Liver (tissue), 9 donors: ENCODE data around the gene P4HA1. TPM values are rescaled to one million over a fixed set of nuclear protein-coding genes. Genes with fewer than 3 reads are reported as not detected.

Experiments used
- DNase-seq: peaks from one replicate; pipeline ENCODE4 v3.0.0-alpha.2; 2017; ENCODE audit warnings: low spot score
- H3K27ac ChIP-seq, 2 donors: one replicate each; pipeline ENCODE4 v1.7.0; 2013; ENCODE audit warnings: inconsistent platforms in 2 of 2, low read length in 2 of 2, control low read depth in 1 of 2, low read depth in 1 of 2, mild to moderate bottlenecking in 1 of 2
- H3K27me3 ChIP-seq, 4 donors: one replicate each; pipeline versions ENCODE4 v1.6.1 to v1.7.0; 2013; ENCODE audit warnings: low read length in 3 of 4, inconsistent platforms in 1 of 4, mild to moderate bottlenecking in 1 of 4, moderate library complexity in 1 of 4; ENCODE audit not compliant: control insufficient read depth in 4 of 4, insufficient read depth in 4 of 4
- H3K36me3 ChIP-seq, 4 donors: one replicate each; pipeline versions ENCODE4 v1.6.1 to v1.7.0; 2013; ENCODE audit warnings: low read length in 3 of 4, mild to moderate bottlenecking in 3 of 4, low read depth in 1 of 4, moderate library complexity in 1 of 4; ENCODE audit not compliant: control insufficient read depth in 4 of 4, insufficient read depth in 3 of 4
- H3K4me1 ChIP-seq, 4 donors: one replicate each; pipeline versions ENCODE4 v1.6.1 to v1.7.0; 2013; ENCODE audit warnings: low read length in 3 of 4, mild to moderate bottlenecking in 3 of 4, moderate library complexity in 1 of 4; ENCODE audit not compliant: control insufficient read depth in 4 of 4, insufficient read depth in 4 of 4
- H3K4me3 ChIP-seq, 3 donors: one replicate each; pipeline versions ENCODE4 v1.6.1 to v1.7.0; 2013; ENCODE audit warnings: low read length in 3 of 3, control low read depth in 1 of 3, low read depth in 1 of 3, mild to moderate bottlenecking in 1 of 3
- H3K9ac ChIP-seq, 2 donors: one replicate each; pipeline ENCODE4 v1.7.0; 2013; ENCODE audit warnings: low read length in 2 of 2, mild to moderate bottlenecking in 2 of 2, moderate library complexity in 2 of 2, control low read depth in 1 of 2, low read depth in 1 of 2
- H3K9me3 ChIP-seq, 4 donors: one replicate each; pipeline versions ENCODE4 v1.6.1 to v1.7.0; 2013; ENCODE audit warnings: low read length in 3 of 4; ENCODE audit not compliant: control insufficient read depth in 4 of 4
- EGR1 ChIP-seq, 2 donors: IDR thresholded peaks; 2 replicates each; pipeline ENCODE4 v1.6.1; 2016 to 2018; ENCODE audit warnings: antibody characterized with exemption in 2 of 2, low read depth in 2 of 2
- FOXA1 ChIP-seq: IDR thresholded peaks from 2 replicates; pipeline ENCODE4 v1.6.1; 2016; ENCODE audit warnings: antibody characterized with exemption
- FOXA2 ChIP-seq: IDR thresholded peaks from 2 replicates; pipeline ENCODE4 v1.6.1; 2016; ENCODE audit warnings: antibody characterized with exemption
- HNF4A ChIP-seq, 2 donors: conservative IDR thresholded peaks; 2 replicates each; pipeline ENCODE4 v1.6.1; 2016; ENCODE audit warnings: antibody characterized with exemption in 2 of 2, mild to moderate bottlenecking in 2 of 2
- HNF4G ChIP-seq: IDR thresholded peaks from 2 replicates; pipeline ENCODE4 v1.6.1; 2016; ENCODE audit warnings: antibody characterized with exemption
- MAX ChIP-seq: IDR thresholded peaks from 2 replicates; pipeline ENCODE4 v1.6.1; 2016; ENCODE audit warnings: antibody characterized with exemption
- NR2F2 ChIP-seq: IDR thresholded peaks from 2 replicates; pipeline ENCODE4 v1.6.1; 2016; ENCODE audit warnings: antibody characterized with exemption
- RAD21 ChIP-seq, 2 donors: IDR thresholded peaks; 2 replicates each; pipeline ENCODE4 v1.6.1; 2016; ENCODE audit warnings: antibody characterized with exemption in 2 of 2, mild to moderate bottlenecking in 2 of 2
- REST ChIP-seq: IDR thresholded peaks from 2 replicates; pipeline ENCODE4 v1.6.1; 2016; ENCODE audit warnings: antibody characterized with exemption, mild to moderate bottlenecking
- SP1 ChIP-seq: IDR thresholded peaks from 2 replicates; pipeline ENCODE4 v1.6.1; 2018; ENCODE audit warnings: antibody characterized with exemption, mild to moderate bottlenecking
- YY1 ChIP-seq: IDR thresholded peaks from 2 replicates; pipeline ENCODE4 v1.6.1; 2016; ENCODE audit warnings: antibody characterized with exemption, mild to moderate bottlenecking
- WGBS: extraction: QIAGEN DNeasy Blood & Tissue Kit; methylation state at CpG from one replicate; pipeline ENCODE4 v1.1.7; 2013; 5-methylcytosine and 5-hydroxymethylcytosine counted together
- polyA plus RNA-seq, 2 donors: library from polyadenylated mRNA; stranded (reverse) in 1 of 2; unstranded in 1 of 2; fragments of 200-250 nt in 1 of 2; fragments of >200 nt in 1 of 2; fragmentation: Nextera tagmentation in 1 of 2; extraction: Ambion mirVana in 1 of 2; gene quantifications; one replicate each; pipeline versions ENCODE4 v1.2.1 to v1.2.3, GENCODE V29; 2013 to 2015
- total RNA-seq, 2 donors: library from RNA; depleted of rRNA; stranded (reverse); fragments of >200 nt; gene quantifications; one replicate each; pipeline ENCODE4 v1.2.3, GENCODE V29; 2014
- TF ChIP-seq, protein P1 (sequence below): IDR thresholded peaks from 2 replicates; pipeline ENCODE4 v1.6.1; 2016; ENCODE audit warnings: antibody characterized with exemption
- TF ChIP-seq, protein P2 (sequence below): IDR thresholded peaks from 2 replicates; pipeline ENCODE4 v1.6.1; 2016; ENCODE audit warnings: antibody characterized with exemption
- donor health status: healthy.
- donor health status: healthy.
- donor health status: healthy.
- donor health status: healthy.
- donor health status: healthy.

P4HA1 gene
- total and polyA plus RNA-seq, 4 donors = 6.1 to 63.7 (median 23.7) TPM

GRCh38 chr10:73044378-73045285 lies 52.0 kb downstream of the P4HA1 start:
- WGBS = 83% methylated on average over 7 of the region's 7 CpGs
- Histone ChIP-seq H3K27me3 (no peaks in the 10 kb centered on the region), H3K9me3 (no peaks in the 10 kb centered on the region), H3K9ac (no peak overlapping the region), H3K27ac (no peak overlapping the region), H3K36me3 (peaks cover 6 to 34% (median 28%) of the 10 kb centered on the region in 4 donors), H3K4me1 (peaks cover 0 to 4% (median 0%) of the 10 kb centered on the region in 4 donors), H3K4me3 (no peak overlapping the region)
- TF ChIP-seq FOXA1 = no peak
- TF ChIP-seq HNF4G = no peak
- TF ChIP-seq, protein P1, sequence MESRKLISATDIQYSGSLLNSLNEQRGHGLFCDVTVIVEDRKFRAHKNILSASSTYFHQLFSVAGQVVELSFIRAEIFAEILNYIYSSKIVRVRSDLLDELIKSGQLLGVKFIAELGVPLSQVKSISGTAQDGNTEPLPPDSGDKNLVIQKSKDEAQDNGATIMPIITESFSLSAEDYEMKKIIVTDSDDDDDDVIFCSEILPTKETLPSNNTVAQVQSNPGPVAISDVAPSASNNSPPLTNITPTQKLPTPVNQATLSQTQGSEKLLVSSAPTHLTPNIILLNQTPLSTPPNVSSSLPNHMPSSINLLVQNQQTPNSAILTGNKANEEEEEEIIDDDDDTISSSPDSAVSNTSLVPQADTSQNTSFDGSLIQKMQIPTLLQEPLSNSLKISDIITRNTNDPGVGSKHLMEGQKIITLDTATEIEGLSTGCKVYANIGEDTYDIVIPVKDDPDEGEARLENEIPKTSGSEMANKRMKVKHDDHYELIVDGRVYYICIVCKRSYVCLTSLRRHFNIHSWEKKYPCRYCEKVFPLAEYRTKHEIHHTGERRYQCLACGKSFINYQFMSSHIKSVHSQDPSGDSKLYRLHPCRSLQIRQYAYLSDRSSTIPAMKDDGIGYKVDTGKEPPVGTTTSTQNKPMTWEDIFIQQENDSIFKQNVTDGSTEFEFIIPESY = no peak
- TF ChIP-seq, protein P2, sequence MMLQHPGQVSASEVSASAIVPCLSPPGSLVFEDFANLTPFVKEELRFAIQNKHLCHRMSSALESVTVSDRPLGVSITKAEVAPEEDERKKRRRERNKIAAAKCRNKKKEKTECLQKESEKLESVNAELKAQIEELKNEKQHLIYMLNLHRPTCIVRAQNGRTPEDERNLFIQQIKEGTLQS = no peak
- no peak for TF ChIP-seq MAX
- no peak for TF ChIP-seq FOXA2
- no peak for DNase-seq

DNA sequence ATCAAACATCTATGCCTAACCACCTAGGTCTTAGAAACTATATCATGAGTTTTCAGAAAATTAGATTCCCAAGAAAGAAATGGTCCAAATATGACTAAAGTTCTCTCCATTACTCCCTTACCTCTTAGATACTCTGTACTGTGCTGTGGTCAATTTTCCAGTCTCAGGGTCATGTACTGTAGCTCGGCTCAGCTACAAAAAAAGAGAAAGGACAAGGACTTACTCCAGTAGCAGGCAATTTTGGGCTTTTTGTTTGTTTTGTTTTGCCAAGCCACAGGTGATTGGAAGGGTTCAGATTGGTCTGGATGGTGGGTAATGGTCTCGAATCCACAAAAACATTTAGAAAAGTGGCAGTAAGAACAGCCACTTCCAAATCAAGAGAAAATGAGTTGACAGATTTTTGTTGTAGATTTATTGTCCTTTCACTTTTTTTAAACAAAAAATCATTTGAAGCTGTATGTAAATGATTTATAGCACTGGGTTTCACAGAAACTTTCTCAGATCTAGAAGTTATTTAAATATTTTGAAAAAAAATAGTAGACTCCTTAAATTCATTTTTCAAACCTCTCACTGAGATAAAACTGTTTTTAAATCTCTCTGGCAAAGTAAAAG lies 52.8 kb downstream of the P4HA1 start:
- no peak for DNase-seq
- 89% methylated on average over 2 of the region's 2 CpGs for WGBS
- H3K27me3 ChIP-seq = no peaks in the 10 kb centered on the region
- H3K9ac ChIP-seq = no peak overlapping the region
- H3K27ac ChIP-seq = no peak overlapping the region
- H3K4me3 ChIP-seq = no peak overlapping the region
- peaks cover 9 to 31% (median 26%) of the 10 kb centered on the region in 4 donors for H3K36me3 ChIP-seq
- H3K4me1 ChIP-seq = peaks cover 0 to 4% (median 0%) of the 10 kb centered on the region in 4 donors
- no peak for TF ChIP-seq YY1
- TF ChIP-seq FOXA2 = no peak
- TF ChIP-seq SP1 = no peak
- no peak for TF ChIP-seq EGR1 (IDR thresholded peaks at IDR 0.05; ENCODE audit: low read depth in 2 of 2)
- no peak for TF ChIP-seq HNF4A (conservative IDR thresholded peaks at IDR 0.05)
- no peak for TF ChIP-seq NR2F2
- TF ChIP-seq REST = no peak
- no peak for TF ChIP-seq RAD21 (IDR thresholded peaks at IDR 0.05)
- TF ChIP-seq MAX = no peak
- TF ChIP-seq, protein P1 = no peak
- no peaks in the 10 kb centered on the region for H3K9me3 ChIP-seq
